Lower lobe of right lung (tissue), 2 donors: ENCODE results near the gene DLGAP5. TPM values are rescaled to one million over a fixed set of nuclear protein-coding genes. Genes with fewer than 3 reads are reported as not detected.

ENCODE experiments used
- ATAC-seq, 2 donors: fragments of 200-7000 bp; cut with Tn5 transposase; one replicate each; pipeline ENCODE4 v1.9.1; 2020 to 2022; ENCODE audit warnings: mild to moderate bottlenecking in 2 of 2, moderate library complexity in 2 of 2
- DNase-seq: peaks from one replicate; pipeline ENCODE4 v3.0.0-alpha.2; 2020
- H3K27ac ChIP-seq: fragments of 200-600 bp; one replicate; pipeline ENCODE4 v1.8.0; 2022
- H3K27me3 ChIP-seq: fragments of 200-600 bp; one replicate; pipeline ENCODE4 v1.8.0; 2022; ENCODE audit warnings: low read depth
- H3K36me3 ChIP-seq: fragments of 200-600 bp; one replicate; pipeline ENCODE4 v1.8.0; 2022; ENCODE audit warnings: mild to moderate bottlenecking
- H3K4me1 ChIP-seq: fragments of 200-600 bp; one replicate; pipeline ENCODE4 v1.8.0; 2022
- H3K4me3 ChIP-seq: fragments of 200-600 bp; one replicate; pipeline ENCODE4 v1.8.0; 2022; ENCODE audit warnings: mild to moderate bottlenecking
- H3K9me3 ChIP-seq: fragments of 200-600 bp; one replicate; pipeline ENCODE4 v1.8.0; 2022
- intact Hi-C: fragments of 100-400 bp; cut with DNase I; formaldehyde crosslinking; loops from one replicate; pipeline ENCODE4 v1.11.0; 2022
- total RNA-seq: library from RNA; stranded (reverse); fragmentation: NEBNext Ultra II Directional; extraction: Animal tissue kit (Norgen Biotek cat#: 25700); gene quantifications from one replicate; pipeline ENCODE4 v1.2.1, GENCODE V29; 2021
- TF ChIP-seq, protein P1 (sequence below): fragments of 200-600 bp; IDR thresholded peaks from one replicate; pipeline ENCODE4 v1.8.0; 2022; ENCODE audit warnings: antibody characterized with exemption, mild to moderate bottlenecking
- donor health status: DM: no; HTN: yes; CAD: no; lungs with severe emphysema.

The DLGAP5 gene
- total RNA-seq, 1 donor from 2014 or later: 0.97 TPM

DNA sequence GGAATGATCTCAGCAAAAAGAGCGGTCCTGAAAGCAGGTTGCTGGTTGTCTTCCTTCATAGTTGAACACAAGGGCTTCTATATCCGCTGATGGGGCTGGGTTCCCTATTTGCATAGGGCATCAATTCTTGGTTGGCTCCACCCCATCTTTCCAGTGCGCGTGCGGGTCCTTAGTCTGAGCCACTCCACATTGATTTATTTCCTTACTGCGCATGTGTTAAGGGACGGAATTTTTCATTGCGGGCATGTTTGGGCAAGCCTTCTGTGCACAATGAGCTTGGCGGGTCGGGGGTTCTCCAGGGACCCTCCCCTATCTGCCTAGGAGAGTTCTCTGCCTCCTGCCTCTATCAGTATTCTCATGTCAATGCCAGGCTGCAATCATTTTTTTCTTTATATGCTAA, 21.2 kb upstream of the DLGAP5 start:
- ATAC-seq (no peak), DNase-seq (no peak)
- H3K36me3 ChIP-seq: no peaks in the 10 kb centered on the region
- H3K9me3 ChIP-seq: no peaks in the 10 kb centered on the region
- TF ChIP-seq, protein P1, sequence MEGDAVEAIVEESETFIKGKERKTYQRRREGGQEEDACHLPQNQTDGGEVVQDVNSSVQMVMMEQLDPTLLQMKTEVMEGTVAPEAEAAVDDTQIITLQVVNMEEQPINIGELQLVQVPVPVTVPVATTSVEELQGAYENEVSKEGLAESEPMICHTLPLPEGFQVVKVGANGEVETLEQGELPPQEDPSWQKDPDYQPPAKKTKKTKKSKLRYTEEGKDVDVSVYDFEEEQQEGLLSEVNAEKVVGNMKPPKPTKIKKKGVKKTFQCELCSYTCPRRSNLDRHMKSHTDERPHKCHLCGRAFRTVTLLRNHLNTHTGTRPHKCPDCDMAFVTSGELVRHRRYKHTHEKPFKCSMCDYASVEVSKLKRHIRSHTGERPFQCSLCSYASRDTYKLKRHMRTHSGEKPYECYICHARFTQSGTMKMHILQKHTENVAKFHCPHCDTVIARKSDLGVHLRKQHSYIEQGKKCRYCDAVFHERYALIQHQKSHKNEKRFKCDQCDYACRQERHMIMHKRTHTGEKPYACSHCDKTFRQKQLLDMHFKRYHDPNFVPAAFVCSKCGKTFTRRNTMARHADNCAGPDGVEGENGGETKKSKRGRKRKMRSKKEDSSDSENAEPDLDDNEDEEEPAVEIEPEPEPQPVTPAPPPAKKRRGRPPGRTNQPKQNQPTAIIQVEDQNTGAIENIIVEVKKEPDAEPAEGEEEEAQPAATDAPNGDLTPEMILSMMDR: no peak
- intact Hi-C loops: no loop called here
- H3K27ac ChIP-seq: no peak overlapping the region
- no peaks in the 10 kb centered on the region for H3K27me3 ChIP-seq
- no peak overlapping the region for H3K4me3 ChIP-seq
- no peaks in the 10 kb centered on the region for H3K4me1 ChIP-seq

DNA sequence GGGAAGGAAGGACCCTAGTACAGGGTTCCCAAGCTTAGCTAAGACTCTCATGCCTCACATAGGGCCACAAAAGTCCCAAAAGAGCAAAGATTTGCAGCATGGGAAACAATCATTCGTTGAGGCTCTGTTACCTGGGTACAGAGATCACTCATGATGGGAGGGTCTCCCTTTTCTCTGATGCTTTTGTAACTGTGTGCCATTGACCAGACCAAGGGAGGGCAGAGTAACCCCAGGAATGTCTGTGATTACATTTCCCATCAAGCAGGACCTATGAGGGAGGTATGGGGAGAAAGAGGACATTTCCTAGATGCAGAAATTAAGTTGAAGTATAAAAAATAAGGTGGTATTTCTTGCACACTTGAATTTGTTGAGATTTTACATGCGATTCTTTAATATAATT, 16.4 kb upstream of the DLGAP5 start:
- DNase-seq: no peak
- intact Hi-C loops: no loop called here
- Histone ChIP-seq H3K27ac (no peak overlapping the region), H3K4me1 (no peaks in the 10 kb centered on the region), H3K36me3 (no peaks in the 10 kb centered on the region), H3K27me3 (no peaks in the 10 kb centered on the region), H3K4me3 (no peak overlapping the region), H3K9me3 (no peaks in the 10 kb centered on the region)
- no peak for ATAC-seq
- TF ChIP-seq, protein P1: no peak

DNA sequence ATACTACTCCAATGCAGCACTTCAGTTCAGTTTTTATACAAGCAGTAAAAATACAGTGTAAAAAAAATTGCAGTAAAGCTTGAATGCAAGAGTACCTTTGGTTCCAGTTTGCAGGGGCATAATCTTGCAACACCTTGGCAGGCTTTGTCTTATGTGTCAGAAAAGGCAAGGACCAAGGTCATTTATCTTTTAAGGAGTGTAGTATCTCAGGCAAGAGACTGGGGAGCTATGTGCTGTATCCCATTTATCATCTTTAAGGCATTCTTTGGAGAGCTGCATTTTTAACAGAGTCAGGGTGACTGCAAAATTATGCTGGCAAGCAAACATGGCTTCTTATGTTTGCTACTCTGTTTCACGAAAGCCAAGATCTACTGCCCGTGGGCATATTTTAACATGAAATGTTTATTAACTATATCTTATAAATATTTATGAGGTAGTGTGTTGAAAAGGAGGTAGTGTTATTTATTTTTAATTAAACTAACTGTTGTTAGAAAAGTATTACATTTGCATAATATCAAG, 14.8 kb upstream of the DLGAP5 start:
- H3K4me3 ChIP-seq: no peak overlapping the region
- intact Hi-C loops: no loop called here
- no peaks in the 10 kb centered on the region for H3K36me3 ChIP-seq
- H3K4me1 ChIP-seq: no peaks in the 10 kb centered on the region
- no peaks in the 10 kb centered on the region for H3K27me3 ChIP-seq
- H3K9me3 ChIP-seq: no peaks in the 10 kb centered on the region
- H3K27ac ChIP-seq: no peak overlapping the region
- ATAC-seq: no peak
- TF ChIP-seq, protein P1: no peak
- no peak for DNase-seq

- no peak for DNase-seq
- no peak for ATAC-seq
- Histone ChIP-seq H3K4me1 (no peaks in the 10 kb centered on the region), H3K9me3 (no peaks in the 10 kb centered on the region), H3K27me3 (no peaks in the 10 kb centered on the region), H3K36me3 (no peaks in the 10 kb centered on the region), H3K4me3 (no peak overlapping the region), H3K27ac (no peak overlapping the region)
- TF ChIP-seq, protein P1: no peak
- intact Hi-C loops: no loop called here
These were observed 10.1 kb upstream of the DLGAP5 start for GRCh38 chr14:55201219-55202101.

DNA sequence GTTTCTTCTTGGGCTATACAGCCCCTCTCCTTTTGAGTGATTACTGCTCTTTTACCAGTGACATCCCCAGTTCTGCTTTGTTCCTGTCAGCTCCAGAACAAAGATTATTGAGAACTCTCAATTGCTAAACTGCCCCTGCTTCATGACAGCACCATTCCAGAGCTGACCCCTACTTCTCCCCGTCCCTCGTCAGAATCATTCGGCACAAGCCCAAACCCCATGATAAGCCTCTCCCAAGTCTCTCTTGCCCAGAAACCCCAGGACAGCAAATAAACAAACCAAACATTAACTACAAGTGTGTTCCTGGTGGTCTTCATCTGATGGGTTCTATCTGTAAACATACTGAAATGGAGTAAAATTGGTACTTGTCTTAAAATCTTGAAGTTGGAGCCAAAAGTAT, 9.3 kb upstream of the DLGAP5 start:
- intact Hi-C loops: no loop called here
- H3K36me3 ChIP-seq: no peaks in the 10 kb centered on the region
- H3K4me1 ChIP-seq: no peaks in the 10 kb centered on the region
- no peak for DNase-seq
- no peak overlapping the region for H3K27ac ChIP-seq
- TF ChIP-seq, protein P1: no peak
- H3K4me3 ChIP-seq: no peak overlapping the region
- H3K9me3 ChIP-seq: no peaks in the 10 kb centered on the region
- ATAC-seq: no peak
- no peaks in the 10 kb centered on the region for H3K27me3 ChIP-seq
